Measurements from ENCODE around the gene MTHFD1L.

DNA sequence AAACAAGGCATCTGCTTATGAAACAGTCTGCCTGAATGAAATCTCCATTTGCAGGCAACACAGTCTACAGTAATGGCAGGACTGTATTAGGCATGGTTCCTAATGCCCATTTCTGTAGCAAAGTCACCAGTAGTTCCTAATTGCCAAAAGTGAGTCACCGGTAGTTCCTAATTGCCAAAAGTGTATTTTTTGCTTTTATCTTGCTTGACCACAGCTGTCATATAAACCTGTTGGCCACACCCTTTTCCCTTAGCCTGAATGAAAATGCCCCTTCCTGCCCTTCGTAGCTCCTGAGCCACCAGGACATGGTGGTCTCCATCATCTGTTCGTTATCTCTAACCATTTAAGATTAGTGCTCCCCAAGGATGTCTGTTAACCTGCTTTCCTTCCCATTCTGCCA is 34.5 kb downstream of the MTHFD1L start:
- TF ChIP-seq, protein P1, sequence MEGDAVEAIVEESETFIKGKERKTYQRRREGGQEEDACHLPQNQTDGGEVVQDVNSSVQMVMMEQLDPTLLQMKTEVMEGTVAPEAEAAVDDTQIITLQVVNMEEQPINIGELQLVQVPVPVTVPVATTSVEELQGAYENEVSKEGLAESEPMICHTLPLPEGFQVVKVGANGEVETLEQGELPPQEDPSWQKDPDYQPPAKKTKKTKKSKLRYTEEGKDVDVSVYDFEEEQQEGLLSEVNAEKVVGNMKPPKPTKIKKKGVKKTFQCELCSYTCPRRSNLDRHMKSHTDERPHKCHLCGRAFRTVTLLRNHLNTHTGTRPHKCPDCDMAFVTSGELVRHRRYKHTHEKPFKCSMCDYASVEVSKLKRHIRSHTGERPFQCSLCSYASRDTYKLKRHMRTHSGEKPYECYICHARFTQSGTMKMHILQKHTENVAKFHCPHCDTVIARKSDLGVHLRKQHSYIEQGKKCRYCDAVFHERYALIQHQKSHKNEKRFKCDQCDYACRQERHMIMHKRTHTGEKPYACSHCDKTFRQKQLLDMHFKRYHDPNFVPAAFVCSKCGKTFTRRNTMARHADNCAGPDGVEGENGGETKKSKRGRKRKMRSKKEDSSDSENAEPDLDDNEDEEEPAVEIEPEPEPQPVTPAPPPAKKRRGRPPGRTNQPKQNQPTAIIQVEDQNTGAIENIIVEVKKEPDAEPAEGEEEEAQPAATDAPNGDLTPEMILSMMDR (IDR thresholded peaks at IDR 0.05) = no peak
- no peak for TF ChIP-seq POLR2A (IDR thresholded peaks at IDR 0.05)

All from body of pancreas (tissue), 4 donors.